ENCODE measurements around the gene SLC39A13.
A peak's percentile ranks its signal among the peaks of the same experiment; 100 is the strongest.

SLC39A13 gene

DNA sequence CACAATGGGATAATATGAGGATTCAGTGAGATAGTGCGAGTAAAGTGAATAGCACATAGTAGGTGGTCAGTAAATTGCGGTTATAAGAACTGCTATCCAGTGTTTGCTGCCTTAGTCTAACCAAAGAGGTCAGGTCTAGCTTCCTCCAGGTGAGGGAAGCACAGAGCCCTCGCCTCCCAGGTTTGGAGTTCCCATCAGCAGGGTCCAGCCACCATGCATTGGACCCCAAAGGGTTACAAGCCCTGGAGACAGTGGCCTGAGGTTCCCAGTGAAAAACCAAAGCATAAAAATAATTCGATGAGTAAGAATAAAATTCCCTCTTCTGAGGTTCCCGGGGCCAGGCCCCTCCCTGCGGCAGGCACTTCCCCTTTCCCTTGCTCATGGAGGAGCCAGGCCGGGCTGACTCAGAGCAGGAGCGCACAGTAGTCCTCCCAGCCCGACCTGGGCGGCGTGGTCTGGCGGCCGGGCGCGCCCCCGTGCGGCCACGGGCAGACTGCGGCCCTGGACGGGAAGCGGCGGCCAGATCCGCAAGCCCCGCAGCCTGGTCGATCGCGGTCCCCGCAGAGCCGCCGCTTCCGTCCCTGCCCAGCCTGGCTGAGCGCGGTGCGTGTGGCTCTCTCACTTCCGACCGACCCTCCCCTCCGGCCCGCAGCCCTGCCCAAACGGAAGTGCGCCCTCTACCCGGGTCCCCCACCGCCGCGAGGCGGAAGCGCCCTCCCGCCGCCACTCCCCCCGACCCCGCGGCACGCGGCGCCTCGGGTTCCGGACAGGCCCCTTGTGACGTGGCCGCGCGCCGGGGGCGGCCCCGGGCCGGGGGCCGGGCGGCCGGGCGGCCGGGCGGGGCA lies at the start of gene SLC39A13:
TSS of gene SLC39A13 (plus strand) at position 845 of the 845 bp plus-strand sequence. CDS start 1,505 bp downstream, outside the sequence.
- peak; percentile 86 for DNase-seq (ENCODE audit: low spot score)

DNA sequence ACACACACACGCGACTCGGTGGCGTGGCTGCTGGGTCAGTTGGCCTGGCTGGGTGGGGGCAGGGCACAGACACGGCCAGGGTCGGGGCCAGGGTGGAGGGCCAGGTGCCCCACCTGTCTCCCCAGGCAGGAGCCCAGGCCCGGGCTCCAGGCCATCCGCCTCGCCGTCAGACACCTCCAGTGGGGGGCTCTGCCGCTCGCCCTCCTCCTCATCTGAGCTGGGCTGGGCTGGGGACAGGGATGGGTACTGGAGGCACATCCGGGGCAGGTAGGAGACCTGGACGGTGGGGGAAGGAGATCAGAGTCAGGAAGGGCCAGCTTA lies 49.7 kb upstream of the SLC39A13 start:
- no peak for DNase-seq (ENCODE audit: low spot score)

DNA sequence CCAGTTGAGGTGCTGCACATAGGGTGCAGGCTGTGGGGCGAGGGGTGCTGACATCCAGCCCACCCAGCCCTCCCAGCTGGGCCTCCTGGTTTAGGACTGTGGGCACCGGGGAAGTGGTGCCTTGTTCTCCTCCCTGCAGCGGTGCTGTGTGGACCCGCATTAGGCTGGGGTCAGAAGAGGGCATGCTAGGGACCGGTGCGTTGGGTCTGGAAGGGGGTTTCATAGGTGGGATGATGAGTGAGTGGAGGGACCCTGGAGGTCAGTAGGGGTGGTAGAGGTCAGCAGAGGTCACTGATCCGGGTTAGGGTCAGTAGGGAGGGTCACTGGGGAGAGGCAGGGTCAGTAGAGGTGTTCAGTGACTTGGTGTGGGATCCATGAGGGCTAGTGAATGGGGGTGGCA lies 49.2 kb upstream of the SLC39A13 start:
- DNase-seq (ENCODE audit: low spot score), result no peak

DNA sequence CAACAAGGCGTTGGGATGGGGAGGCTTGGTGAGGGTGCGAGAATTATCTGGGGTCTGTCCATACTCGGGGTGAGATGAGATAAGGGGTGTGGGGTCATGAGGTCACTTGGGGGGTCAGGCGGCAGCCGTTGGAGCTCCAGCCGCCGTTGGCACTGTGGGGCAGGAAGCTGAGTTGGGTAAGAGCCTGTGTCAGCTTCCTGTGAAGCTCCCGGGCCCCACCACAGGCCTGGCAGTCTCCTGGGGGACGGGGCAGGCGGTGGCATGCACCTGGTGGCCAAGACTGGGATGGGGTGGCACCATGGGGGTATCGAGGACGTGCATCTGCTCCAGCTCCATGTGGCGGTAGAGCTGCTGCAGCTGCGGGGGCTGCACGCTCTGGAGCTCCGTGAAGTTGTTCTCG lies 48.8 kb upstream of the SLC39A13 start:
- DNase-seq (ENCODE audit: low spot score), result no peak

DNA sequence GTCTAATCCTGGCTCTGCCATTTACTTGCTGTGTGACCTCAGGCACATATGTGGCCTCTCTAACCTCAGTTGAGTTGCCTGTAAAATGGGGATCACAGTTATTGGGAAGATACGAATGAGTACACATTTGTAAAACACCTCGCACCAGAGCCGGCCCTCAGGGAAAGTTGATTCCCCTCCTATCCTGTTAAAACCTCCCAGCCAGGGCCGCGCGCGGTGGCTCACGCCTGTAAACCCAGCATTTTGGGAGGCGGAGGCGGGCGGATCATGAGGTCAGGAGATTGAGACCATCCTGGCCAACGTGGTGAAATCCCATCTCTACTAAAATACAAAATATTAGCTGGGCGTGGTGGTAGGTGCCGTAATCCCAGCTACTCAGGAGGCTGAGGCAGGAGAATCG lies 48.0 kb upstream of the SLC39A13 start:
- no peak for DNase-seq (ENCODE audit: low spot score)

DNA sequence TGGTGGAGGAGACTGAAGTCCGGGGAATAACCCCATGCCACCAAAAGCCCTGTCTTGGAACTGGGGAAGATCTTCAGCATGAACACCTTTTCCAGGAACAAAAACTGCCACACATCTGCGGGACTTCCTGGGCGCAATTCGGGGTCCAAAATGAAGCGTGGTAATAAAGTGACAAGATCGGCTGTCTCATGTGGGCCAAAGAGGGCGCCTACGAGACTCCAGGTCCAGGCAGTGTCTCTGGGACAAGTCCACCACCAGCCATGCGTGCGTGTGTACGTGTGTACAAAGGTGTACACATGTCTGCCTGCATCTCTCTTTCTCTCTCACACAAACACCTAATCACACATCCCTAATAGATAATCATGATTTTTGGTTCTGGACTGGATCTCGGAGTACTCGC lies 47.0 kb upstream of the SLC39A13 start:
- no peak for DNase-seq (ENCODE audit: low spot score)

DNA sequence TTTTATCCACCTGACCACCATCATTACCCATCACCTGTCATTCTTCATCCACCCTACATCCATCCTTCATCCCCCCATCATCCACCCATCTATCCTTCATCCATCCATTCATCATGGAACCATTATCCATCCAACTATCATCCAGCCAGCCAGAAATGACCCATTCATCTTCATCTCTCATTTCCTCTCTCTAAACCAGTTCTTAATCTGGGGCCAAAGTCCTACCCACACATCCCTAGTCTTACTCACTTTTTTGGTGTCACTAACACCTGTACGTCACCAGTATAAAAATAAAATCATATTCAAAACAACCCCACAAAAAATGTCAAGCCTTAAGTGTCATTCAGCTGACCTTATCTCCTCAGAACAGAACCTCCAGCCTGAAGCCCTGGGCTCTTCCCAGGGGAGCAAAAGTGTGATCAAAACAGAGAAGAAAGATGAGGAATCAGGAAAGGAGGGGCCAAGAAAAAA lies 42.3 kb upstream of the SLC39A13 start:
- no peak for DNase-seq (ENCODE audit: low spot score)

DNA sequence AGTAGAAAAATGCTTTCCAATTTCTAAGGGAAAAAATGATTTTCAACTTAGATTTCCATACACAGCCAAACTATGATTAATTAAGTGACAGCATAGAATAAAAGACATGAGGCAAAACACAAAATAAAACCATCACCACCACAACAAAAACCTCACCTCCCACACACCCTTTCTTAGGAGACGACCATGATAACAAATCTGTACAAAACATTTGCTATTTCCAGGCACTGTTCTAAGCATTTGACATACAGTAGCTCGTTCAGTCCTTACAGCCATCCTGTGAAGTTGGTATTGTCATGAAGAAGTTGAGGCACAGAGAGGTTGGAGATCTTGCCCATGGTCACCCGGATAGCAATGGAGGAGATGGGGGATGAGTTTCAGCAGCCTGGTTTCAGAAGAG lies 38.7 kb upstream of the SLC39A13 start:
- no peak for DNase-seq (ENCODE audit: low spot score)

DNA sequence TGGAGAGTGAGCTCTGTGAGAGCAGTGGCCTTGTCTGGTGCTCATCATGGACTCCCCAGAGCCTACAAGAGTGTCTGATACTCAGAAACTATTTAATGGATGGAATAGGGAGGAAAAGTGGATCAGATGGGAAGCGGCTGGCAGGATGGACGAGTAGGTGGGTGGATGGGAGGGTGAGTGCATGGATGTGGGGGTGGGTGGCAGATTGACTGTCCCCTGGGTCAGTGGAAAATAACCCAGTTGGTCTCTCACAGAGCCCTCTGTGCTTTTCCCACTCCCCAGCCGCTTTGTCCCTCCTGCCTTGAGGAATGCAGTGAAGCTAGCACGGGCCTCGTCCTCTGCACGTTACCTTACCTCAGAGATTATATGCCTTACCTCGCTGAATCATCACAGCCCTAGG lies 36.0 kb upstream of the SLC39A13 start:
- no peak for DNase-seq (ENCODE audit: low spot score)

DNA sequence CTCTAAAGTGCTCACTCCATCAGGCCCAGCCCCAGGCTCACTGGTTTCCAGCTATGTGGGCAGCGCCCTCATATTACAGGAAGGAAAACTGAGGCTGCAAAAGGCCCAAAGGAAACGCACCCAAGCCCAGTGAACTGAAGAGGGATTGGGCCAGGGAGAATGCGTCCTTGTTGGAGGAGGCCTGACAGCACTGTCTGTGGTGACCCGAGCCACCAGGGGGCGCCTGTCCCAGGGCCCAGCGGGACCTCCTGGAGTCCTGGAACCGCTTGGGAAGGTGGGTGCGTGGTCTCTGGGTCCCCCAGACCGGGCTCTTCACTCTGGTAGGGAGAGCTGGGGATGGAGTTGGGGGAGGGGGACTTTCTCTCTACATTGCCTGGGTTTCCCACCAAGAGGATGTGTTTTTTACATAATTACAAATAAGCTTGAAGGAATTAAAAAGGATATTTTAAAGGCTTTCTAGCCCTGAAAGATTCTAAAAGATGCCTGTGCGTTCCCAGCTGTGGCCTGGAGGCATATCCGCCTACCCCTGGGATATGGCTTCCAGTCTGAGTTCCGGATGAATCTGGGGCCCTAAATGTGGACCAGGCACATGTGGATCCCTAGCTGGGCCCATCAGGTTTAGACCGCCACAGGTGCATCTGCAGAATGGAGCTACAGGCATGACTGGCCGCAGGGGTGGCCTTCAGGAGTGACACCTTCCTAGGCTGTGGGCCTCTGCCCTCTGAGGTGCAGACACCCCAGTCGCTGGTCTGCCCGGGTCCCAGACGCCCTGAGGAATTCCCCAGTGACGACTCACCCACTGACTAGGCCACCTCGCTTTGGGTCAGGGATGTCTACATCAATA lies 34.3 kb upstream of the SLC39A13 start:
- DNase-seq (ENCODE audit: low spot score), result peak; percentile 81

DNA sequence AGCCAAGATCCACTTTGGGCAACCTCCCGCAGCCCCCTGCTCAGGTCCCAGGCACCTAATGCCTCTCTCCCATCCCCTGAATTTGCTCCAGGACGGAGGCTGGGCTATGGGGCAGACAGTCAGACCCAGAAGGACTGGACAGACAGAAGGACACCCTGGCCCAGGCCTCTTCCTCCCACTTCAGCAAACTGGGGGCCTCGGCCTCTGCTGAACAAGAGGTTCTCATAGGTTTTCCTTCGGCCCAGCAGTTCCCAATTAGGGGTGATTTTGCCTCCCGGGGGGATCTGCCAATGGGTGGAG lies 33.7 kb upstream of the SLC39A13 start:
- DNase-seq (ENCODE audit: low spot score), result no peak

DNA sequence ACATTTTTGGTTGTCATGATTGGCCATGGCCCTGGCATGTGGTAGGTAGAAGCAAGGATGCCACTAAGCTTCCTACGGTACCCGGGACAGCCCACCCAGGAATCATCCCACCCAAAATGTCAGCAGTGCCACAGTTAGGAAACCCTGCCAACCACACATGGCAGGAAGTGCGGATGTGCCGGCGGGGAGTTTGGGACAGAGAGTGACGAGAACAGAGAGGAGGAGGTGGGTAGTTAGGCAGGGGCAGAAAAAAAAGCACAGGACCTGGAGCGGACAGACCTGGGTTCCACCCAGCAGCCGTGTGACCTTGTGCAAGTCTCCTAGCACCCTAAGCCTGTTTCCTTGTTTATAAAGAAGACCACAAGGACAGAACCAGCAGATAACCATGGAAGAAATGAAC lies 33.4 kb upstream of the SLC39A13 start:
- DNase-seq (ENCODE audit: low spot score), result no peak

DNA sequence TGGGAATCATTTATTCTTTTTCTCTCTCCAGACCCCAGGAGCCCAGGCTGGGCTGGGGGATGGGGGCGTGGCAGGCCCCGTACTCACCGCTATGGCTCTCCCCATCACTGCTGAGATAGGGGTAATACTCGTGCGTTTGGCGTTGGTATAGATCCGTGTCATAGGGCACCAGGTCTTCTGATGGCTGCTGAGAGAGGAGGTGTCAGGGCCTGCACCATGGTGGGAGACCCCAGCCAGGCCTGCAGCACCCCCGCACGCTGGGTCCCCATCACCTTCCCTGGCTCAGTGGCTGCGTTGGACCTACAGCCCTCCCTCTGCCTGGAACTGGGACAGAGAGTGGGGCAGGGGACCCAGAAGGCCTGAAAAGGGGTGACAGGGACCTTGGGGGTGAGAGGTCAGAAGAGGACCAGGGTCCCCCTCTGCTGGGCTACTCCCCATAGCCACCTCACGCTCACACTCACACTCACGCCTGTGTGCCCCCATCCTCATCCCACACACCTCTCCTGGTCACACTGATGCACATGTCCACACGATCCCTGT lies 32.8 kb upstream of the SLC39A13 start:
- DNase-seq (ENCODE audit: low spot score), result no peak

DNA sequence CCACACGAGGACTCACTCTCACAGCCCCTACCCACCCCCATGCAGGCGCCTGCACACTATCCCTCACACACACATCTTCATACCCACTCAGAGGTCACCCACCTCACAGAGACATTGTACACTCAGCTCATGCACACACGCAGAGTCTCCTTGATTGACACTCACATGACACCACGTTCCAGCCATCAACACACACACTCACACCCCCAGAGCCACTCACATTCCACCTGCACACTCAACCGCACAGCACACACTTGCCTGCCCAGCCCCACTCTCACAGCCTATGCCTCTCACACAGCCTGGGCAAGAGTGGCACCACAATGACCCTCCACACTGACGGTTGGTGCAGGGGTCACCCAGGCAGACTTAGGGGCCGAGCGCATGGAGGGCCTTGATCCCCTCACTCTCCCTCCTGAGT lies 32.3 kb upstream of the SLC39A13 start:
- no peak for DNase-seq (ENCODE audit: low spot score)

DNA sequence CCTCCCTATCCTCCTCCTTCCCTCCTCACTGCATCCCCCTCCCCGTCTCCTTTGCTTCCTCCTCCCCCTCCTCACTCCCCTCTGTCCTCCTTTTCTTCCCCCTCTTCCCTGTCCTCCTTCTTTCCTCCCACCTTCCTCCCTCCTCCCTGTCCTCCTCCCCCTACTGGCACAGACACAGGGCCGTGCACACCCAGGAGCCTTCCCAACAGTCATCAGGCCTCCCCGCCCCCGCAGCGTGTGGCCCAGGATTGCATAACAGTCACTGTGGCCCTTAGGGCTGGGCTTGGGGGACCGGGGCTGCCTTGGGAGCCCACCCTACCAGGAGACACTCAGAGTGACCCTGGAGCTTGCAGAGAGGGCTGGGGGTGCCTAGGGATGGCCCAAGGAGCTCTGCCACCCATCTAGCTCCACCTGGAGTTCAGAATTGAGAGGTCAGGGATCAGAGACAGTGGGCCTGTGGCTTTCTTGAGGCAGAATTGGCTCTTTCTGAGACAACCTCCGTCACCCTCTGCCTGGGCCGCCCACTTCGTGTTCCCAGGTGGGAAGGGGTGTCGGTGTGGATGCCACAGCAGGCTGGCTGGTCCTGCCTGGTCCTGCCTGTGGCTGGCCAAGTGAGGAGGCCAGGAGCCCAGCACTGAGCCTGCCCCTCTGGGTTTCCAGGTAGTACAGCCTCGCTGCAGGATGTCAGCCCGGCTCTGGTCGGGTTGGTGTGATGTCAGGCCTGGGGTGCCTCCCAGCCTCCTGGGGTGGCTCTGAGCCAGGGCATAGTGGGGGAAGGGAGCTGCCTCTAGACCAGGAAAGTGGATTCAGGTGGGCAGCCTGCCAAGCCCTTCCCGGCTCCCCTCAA lies 31.6 kb upstream of the SLC39A13 start:
- DNase-seq (ENCODE audit: low spot score), result no peak

DNA sequence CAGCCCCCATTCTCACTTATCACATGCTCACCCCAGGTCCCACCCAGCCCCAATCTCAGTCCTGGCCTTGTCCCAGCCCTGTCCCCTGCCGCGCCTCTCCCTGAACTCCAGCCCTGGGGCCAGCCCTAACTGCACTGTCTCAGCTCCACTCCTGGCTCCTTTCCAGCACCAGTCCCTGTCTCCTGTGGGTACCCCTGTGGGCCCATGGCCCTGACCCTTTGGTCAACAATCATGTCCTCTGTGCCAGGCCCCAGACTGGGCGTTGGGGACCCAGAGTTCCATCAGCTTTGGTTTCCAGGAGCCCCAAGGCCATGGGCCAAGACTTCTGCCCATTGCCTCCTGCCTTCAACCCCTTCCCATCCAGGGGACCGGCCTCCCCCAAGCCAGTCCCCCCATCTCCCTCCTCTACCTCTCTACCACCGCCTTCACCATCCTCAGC lies 30.8 kb upstream of the SLC39A13 start:
- no peak for DNase-seq (ENCODE audit: low spot score)

DNA sequence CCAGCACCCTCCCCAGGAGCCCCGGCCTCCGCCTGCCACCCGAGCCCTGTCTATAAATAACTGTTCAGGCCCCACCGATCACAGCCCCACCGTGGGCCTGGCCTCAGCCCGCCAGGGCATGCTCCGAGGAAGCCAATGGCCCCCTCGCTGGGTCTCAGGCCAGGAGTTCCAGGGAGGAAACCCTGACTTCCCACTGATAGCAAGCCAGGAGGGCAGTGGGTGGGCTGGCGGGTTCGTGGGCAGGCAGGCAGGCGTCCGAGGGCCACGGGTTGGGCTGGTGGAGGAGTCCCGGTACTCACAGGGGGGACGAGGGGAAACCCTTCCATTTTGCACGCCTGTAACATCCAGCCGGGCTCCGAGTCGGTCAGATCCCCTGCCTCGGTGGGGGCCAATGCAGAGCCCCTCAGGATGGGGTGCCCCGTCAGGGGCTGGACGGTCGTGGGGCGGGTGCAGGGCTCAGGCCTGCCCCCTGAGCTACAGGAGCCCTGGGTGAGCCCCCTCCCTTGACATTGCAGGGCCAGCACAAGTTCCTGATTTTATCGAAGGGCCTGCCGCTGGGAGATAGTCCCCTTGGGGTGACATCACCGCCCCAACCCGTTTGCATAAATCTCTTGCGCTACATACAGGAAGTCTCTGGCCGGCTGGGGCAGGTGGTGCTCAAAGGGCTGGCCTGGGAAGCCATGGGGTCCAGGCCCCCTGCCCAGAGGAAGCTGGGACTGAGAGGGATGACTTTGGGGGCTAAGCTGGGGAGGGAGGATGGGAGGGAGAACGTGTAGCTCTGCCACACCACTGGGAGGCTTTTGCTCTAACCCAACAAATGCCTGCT lies 30.2 kb upstream of the SLC39A13 start, which contains the start of gene SPI1:
TSS of gene SPI1 (minus strand) at position 538 of the 826 bp plus-strand sequence. CDS start at position 344, 194 bp downstream.
- DNase-seq (ENCODE audit: low spot score), result peak; percentile 25

DNA sequence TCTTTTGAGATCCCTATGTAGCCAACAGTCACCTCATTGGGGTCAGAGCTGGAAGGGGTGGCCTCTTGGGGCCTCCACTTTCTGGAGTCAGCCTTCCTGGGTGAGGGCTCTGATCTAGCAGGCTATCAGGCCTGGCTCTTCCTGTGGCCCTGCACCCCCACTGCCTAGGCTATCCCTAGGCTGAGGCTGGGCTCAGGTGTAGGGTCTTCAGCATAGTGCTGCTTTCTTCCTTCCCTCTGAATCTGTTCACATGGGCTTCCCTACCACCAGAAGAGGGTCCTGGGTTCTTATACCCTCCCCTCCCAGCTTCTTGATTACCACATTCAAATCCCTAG lies 29.6 kb upstream of the SLC39A13 start:
- DNase-seq (ENCODE audit: low spot score), result no peak

DNA sequence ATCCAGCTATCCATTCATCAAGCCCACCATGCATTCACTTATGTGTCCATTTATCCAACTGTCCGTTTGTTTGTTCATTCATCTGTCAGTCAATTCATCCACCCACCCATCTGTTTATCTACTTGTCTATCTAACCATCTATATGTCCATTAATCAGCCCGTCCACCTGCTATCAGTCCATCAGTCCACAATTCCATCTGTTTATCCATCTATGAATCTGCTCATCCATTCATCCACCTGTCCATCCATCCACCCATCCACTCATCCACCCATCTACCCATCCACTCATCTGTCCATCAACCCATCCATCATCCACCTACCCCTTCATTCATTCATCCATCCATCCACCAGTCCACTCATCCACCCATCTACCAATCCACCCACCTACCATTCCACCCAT lies 29.1 kb upstream of the SLC39A13 start:
- no peak for DNase-seq (ENCODE audit: low spot score)

DNA sequence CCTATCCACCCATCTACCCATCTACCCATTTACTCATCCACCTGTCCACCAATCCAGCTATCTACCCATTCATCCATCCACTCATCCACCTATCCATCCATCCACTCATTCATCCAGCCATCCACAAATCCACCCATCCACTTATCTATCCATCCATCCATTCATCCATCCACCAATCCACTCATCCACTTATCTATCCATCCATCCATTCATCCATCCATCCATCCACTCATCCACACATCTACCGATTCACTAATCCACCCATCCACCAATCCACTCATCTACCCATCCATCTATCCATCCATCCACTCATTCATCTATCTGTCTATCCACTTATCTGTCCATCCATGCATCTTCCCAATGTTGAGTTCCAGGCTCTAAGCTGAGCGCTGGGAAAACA lies 28.3 kb upstream of the SLC39A13 start:
- DNase-seq (ENCODE audit: low spot score), result no peak

DNA sequence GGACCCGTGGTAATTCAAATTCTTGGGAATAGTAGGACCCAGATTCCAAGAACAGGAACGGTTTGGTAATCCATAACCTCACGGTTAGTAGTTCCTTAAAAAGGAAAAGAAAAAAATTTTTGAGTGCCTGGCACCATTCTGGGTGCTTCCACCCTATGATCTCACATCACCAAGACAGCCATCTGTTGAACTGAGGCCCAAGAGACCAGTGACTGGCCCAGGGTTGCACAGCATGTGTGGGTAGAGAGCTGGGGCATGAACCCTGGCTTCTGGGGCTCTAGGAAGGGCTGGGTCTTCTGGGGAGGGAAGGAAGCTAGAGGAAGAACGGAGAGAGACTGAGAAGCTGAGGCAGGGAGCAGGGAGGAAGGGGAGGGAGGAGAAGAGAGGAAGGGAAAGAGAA lies 25.3 kb upstream of the SLC39A13 start:
- DNase-seq (ENCODE audit: low spot score), result no peak
